Anterior cingulate cortex (tissue), 58 donors: ENCODE measurements around the gene ZNF638.

Experiments
- DNase-seq, 58 donors: peaks; one replicate each; lab custom pipeline; 2025; lab: John Stamatoyannopoulos, UW

Gene ZNF638

DNA sequence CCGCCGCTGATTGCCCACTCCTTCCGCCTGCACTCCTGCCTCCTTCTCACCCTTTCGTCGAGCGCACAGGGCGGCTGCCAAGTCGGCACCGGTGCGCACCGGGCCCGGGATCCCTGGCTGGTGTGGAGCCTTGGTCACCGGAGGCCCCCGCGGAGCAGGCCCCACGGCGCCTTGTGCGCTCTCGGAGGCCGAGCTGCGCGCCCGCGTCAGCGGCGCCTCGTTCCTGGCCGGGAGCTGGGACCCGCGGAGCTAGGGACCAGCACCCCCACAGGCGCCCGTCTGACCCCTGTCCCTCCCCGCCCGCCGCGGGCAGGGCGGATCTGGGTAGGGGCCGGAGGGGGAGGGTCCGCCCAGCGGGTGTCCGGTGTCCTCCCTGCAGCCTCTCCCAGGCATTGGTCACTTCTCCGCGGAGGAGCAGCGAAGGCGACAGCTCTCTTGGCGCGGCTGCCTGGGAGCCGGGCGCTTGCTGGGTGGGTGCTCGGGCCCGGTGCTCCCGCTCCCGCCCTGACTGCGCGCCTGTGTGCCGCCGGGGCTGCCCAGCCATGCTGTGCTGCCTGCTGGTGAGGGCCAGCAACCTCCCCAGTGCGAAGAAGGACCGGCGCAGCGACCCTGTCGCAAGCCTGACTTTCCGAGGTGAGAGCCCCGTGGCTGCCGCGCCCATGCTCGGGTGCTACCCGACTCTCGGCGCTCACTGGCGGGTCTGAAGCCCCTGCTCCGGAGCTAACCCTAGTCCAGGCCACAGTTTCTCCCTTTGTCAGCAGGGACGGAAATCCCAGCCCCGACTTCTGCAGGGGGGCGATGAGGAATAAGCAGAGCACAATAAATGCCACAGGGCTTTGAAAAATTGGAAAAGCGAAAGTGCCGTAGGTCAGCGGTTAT lies 135.0 kb downstream of the ZNF638 start:
- peak in 2 of 58 donors; percentile 10 to 42 for DNase-seq

DNA sequence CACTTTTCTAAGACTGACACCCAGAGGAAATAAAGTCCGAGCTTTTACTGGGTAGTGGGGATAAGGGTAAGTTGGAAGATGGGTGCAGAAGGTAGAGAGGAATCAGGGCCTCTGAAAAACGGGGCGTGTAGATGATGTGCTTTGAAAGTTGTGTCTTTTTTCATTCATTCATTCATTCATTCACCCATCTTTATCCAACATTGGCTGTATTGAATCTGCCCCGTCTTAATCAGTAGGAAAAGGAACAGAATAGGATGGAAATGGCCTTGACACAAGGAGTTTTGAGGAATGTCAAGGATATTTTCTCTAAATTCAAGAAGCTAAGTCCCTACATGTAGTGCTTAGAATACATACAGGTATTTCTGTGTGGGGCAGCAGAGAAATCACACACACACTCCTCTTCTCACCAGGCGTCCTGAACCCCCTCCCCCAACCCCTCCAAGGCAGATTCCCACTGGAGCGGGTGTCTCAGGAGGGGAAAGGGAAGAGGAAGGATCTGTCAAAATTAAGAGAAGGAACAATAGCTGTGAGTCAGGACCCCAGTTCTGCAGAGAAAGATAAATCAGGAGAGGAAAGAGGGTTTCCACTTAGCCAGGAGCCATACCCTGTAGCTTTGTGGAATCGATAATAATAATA lies 135.7 kb downstream of the ZNF638 start:
- no peak for DNase-seq

DNA sequence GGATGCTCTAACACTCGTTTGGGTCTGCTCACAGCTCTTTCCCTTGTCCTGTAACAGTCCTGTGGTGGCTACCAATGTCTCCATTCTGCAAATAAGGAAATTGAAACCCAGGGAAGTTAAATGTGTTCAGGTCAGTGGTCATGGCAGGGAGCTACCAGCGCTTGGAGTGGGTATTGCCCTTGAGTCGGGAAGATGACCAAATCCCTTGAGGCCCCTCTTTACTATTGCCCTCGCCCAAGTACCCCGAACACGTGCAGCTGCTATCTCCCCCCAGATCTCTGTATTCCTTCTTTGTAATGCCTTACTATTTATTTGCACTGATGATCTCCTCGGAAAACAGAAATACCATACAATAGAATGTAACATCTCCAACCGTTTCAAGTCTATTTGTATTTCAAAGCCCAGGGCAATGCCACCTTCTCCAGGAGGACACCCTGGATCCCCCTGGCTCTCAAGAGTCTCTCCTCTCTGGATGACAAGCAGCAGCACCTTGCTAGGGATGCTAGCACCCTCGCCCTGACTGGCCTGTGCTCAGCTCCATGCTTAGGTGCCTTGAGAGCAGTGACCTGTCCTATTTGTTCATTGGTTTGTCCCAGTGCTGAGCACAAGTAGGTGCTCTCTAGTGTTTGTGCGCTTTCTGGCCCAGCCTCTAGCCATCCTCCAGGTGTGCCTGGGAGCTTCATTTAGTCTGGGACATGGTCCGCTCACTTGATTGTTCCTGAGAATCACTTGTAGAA lies 136.9 kb downstream of the ZNF638 start:
- no peak for DNase-seq

DNA sequence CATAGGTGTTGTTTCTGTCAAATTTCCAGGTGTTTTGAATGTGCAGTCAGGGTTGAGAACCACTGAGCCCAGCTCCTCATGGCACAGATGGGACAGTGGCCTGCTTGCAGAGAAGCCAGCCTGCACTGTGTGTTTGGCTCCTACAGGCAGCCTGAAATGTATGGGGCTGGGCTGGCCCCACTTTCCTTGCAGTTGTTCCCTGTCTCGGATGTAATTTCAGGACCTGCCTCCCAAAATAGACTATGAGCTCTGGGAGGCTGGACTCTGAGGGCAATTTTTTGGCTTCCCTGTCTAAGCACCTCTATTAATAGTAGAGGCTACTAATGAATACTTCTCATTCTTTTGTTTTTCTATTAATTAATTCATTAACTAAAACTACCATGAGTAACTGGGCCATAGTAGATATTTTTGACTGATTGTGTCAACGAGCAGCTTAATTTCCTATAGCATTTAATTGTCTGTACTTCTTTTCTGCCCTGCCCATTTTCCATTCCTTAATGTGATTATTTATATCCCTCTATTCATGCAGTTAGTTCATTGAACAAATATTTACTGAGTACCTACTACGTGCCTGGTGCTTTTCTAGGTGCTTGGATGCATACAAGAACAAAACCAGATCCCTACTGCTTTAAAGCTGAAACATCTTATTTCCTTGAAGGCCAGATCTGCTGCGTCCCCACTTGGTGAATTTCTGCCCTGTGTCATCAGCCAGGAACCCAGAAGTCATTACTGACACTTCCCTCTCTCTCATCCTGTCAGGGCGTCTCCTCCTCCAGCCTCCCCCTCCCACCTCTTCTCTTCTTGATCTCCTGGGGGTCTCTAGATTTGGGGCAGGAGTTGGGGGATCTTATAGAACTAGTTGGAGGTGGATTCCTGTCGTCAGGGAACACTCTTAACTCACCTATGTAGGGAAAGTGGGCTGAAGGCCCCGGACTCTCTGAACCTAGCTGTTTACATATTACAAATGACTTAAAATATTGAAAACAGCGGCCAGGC lies 138.1 kb downstream of the ZNF638 start:
- DNase-seq: no peak

DNA sequence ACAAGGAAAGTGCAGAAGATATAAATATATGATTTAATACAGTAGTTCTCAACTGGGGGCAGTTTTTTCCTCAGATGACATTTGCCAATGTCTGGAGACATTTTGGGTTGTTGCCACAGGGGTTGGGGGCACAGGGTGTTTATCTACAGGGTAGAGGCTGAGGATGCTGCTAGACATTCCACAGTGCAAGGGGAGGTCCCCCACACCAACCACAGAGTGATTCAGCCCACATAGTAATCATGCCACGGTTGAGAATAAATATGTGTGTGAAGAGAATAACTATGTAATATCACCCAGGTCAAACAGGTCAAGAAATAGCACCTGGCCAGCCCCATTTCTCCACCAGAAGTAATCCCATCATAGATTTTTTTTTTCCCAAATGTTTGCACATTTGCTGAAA lies 139.7 kb downstream of the ZNF638 start:
- no peak for DNase-seq

DNA sequence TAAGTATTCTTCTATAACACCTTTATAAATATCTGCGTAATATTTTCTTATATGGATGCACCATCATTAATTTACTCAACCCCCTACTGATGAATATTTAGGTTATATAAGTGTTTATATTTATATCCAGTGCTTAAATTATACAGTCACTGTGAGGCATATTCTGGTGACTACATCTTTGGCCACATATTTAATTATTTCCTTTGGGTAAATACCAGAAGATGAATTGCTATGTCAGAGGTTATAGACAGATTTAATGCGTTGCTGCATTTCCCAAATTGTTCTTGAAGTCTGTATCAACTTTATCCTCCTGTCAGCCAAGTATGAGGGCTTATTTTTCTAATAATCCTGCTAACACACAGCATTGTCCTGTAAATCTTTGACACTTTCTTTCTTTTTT lies 140.4 kb downstream of the ZNF638 start:
- no peak for DNase-seq

DNA sequence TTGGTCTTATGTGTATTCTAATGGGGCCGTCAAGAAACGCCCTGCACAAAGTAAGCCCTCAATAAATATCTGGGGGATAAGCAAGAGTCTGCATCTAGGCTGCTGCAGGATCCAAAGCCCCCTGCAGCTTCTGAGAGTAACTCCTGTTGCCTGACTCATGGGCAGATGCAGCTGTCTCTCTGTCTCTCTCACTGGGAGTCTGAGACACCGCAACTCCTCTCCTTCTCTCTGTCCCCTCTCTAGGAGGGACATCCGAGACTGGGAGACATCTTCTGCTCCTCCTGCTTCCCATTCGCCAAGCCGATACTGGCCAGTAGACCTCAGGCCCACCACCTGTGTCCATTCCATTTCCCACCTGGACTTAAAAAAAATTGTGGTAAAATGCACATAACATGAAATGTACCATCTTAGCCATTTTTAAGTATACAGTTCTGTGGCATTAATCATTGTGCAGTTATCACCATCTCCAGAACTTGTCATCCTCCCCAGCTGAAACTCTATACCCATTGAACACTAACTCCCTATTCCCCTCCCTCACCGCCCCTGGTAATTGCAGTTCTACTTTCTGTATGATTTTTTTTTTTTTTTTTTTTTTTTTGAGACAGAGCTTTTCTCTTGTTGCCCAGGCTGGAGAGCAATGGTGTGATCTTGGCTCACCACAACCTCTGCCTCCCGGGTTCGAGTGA lies 141.9 kb downstream of the ZNF638 start:
- DNase-seq: no peak

DNA sequence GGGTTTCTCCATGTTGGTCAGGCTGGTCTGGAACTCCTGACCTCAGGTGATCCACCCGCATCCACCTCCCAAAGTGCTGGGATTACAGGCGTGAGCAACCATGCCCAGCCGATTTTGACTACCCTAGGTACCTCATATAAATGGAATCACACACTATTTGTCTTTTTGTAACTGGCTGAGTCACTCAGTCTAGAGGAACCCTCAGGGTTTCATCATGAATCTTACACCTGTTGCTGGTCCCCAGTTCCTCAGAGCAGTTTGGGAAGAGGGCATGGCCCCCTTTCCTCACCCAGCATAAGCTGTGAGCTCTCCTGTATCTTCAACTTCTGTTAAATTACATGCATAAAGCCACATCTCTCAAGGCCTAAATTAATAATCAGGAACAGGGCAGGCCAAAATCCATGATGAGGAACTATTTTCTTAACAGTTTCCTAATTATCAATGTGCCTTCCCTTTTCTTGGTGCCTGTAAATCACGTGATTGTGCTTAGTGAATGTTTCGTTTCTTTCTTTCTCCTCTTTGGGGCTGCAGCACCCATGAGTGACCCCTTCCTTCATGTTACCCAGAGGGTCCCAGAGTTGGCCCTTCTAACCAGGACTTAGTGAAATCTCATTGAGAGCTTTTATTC lies 142.6 kb downstream of the ZNF638 start:
- no peak for DNase-seq

DNA sequence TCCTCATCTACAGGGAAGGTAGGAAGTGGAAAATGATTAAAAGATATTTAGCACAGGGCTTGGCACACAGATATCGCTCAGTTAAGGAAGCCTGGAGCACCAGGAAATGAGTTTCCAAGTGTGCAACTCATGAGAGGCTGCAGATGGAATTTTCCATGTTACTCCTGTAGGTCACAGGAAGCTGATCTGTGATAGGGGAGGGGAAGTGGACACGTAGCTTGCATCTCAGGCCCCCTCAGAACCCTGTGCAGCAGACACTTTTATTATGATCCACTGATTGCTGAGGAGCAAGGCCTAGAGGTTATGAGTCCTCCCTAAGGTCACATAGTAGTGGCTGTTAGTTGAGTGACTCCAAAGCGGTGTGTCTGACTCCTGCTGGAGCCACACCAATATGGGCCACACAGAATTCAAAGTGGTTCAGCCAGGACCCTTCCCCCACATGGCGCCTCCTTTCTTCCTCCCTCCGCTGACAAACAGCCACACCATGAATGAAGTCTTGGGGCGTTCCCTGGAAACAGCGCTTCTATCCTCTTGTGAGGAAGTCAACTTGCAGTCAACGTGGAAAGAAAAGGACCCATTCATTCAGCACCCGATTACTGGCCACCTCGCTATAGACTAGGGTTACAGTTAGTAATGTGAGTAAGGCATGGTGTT lies 143.3 kb downstream of the ZNF638 start:
- no peak for DNase-seq

DNA sequence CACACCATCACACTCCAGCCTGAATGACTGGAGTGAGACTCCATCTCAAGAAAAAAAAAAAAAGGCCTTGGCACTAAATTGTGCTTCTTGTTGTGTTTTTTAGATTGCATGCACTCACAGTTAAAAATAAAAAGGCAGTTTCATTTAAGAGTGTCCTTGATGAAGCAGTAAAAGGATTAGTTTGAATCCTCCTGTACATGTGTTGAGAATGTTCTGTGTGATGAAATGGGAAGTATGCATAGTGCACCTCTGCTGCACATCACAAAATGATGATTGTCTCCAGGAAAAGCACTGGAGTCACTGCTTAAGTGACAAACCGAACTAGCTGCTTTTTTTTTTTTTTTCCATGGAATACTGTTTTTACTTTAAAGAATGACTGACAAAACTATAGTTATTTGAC lies 144.9 kb downstream of the ZNF638 start:
- DNase-seq: no peak

DNA sequence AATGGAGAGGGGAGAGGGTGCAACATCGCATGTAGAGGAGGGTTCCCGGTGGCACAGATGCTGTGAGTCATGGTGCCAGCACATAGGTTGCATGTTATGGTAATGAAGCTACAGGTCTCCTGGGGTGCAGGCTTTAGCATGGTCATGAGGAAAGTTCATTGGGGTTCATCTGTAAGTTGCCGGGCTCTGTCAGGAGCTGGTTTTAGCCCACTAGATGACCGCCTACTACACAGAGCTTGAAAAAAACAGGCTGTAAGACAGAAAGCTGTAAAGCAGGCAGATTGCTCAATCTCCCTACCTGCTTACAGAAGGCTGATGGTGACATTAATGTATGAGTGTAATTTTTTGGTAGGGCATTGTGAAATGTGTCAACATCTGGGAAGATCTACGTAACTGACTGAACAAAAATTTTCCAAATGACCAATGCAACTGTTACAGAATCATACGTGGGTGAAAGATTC lies 145.7 kb downstream of the ZNF638 start:
- DNase-seq: no peak

DNA sequence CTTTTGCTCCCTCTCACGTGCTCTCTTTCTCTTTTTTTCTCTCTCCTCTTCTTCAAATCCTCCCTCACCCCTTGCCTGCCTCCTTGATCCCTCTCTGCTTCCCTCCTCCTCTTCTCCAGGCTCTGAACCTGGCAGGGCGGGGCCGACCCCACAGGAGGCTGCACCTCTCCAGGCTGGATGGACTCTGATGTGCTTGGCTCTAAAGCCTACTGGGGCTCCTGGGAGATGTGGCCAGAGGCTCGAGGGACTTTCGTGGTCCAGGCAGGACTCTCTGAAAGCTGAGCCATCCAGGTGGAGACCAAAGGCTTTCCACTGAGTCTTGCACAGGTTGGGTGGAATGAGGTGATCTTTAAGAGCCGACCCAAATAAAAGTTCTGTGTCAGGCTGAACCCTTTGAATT lies 147.2 kb downstream of the ZNF638 start:
- DNase-seq: no peak

DNA sequence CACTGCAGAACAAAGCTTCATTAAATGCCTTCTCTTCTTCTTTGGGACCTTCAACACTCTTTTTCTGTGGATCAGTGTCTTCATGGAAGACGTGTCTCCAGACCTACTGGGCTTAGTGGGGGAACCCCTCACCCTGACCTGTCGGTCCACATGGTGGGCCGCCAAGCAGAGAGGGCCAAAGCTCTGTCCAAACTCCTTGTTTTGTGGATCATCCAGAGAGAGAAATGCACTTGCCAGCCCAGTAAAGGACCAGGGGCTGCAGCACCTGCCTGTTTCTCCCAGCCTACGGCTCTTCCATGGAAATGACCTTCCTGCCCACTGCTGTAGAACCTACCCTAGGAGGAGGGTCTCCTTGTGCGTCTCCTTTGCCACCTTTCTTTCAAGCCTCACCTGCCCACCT lies 147.7 kb downstream of the ZNF638 start:
- no peak for DNase-seq

DNA sequence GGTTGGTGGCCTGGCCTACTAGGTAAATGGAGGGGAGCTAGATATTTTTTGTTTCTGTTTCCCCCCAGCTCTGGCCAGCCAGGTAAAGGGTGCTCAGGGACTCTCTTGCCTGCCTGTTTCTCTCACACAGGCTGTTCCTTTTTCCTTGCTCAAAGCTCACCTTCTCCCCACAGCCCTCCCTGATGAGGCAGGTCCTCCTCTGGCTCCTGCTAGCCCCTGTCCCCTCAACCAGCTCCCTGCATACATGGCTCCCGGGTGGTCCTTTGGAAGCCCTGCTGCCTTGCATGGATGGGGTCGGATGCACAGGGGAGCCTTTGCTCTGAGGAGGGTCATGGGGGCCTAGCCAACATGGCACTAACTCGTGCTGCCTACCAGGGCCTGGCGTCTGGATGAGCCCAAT lies 149.5 kb downstream of the ZNF638 start:
- no peak for DNase-seq

DNA sequence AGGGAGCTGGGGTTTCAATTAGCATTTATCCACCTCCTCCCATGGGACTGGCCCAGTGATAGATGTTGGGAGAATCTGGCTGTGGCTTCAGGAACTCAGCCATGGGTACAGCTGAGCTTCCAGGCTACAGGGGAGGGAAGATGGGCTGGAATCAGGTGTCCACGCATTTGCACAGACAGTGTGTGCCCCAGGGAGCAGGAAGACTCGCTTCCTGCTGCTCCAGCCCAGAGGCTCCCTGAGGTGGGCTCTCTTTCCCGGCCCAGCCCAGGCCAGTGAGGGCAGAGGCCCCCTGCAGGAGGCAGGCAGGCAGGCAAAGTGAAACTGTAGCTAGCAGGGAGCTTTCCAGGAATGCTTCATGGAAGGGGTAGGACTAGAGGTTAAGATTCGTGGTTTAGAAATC lies 150.5 kb downstream of the ZNF638 start:
- DNase-seq: no peak

DNA sequence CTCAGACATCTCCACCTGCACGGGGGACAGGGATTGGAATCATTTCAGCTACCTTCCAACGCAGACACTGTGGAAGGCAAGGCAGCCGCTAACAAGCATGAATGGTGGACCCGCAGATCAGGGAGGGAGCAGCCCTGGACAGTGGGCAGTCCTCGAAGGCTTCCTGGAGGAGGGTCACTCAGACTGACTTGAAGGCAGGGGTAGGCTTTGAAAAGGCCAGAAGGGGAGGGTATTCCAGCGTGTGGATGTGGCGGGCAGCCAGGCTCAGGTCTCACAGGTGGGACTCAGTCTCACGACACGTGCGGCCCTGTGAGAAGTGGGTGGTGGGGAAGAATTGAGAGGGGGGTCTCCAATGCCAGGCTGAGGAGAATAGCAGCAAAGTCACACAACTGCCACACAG lies 151.7 kb downstream of the ZNF638 start:
- DNase-seq: no peak

DNA sequence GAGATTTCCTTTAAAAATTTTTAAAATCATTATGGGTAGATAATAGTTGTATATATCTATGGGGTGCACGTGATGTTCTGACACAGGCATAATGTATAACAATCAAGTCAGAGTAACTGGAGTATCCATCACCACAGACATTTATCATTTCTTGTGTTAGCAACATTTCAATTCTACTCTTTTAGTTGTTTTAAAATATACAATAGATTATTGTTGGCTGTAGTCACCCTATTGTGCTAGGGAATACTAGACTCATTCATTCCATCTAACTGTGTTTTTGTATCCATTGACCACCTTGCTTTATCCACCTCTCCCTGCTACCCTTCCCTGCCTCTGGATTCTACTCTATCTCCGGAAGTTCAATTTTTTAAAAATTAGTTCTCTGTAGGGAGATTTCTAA lies 152.8 kb downstream of the ZNF638 start:
- no peak for DNase-seq
